ACHN (cell line): ENCODE data around the gene CPA2.
"Not testable (repeated sequence)": the region's sequence is repeated elsewhere in the genome, so short reads cannot be mapped to it uniquely, and the experiment has no call there.

Experiments used
- DNase-seq: peaks from one replicate; pipeline ENCODE4 v3.0.0-alpha.2; 2015
- in situ Hi-C: cut with HindIII; loops from 2 replicates; pipeline ENCODE4 v1.10.0; 2017; ENCODE audit warnings: low sequenced_read_pairs, low pct_ligation_motif_present, low pct_unique_long_range_greater_than_20kb

The CPA2 gene

DNA sequence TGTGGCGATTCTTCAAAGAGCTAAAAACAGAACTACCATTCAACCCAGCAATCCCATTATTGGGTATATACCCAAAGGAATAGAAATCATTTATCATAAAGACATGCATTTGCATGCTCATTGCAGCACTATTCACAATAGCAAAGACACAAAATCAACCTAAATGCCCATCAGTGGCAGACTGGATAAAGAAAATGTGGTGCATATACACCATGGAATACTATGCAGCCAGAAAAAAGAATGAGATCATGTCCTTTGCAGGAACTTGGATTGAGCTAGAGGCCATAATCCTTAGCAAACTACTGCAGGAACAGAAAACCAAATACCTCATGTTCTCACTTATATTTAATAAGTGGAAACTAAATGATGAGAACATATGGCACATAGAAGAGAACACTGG is 20.2 kb upstream of the CPA2 start:
- DNase-seq, in situ Hi-C loops: not testable (repeated sequence)

DNA sequence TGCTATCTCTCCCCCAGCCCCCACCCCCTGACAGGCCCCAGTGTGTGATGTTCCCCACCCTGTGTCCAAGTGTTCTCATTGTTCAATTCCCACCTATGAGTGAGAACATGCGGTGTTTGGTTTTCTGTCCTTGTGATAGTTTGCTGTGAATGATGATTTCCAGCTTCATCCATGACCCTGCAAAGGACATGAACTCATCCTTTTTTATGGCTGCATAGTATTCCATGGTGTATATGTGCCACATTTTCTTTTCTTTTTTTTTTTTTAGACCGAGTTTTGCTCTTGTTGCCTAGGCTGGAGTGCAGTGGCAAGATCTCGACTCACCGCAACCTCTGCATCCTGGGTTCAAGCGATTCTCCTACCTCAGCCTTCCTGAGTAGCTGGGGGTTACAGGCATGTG is 17.8 kb upstream of the CPA2 start:
- in situ Hi-C loops, DNase-seq: not testable (repeated sequence)

DNA sequence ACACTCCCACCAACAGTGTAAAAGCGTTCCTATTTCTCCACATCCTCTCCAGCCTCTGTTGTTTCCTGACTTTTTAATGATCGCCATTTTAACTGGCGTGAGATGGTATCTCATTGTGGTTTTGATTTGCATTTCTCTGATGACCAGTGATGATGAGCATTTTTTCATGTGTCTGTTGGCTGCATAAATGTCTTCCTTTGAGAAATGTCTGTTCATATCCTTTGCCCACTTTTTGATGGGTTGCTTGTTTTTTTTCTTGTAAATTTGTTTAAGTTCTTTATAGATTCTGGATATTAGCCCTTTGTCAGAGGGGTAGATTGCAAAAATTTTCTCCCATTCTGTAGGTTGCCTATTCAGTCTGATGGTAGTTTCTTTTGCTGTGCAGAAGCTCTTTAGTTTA is 17.0 kb upstream of the CPA2 start:
- in situ Hi-C loops, DNase-seq: not testable (repeated sequence)

DNA sequence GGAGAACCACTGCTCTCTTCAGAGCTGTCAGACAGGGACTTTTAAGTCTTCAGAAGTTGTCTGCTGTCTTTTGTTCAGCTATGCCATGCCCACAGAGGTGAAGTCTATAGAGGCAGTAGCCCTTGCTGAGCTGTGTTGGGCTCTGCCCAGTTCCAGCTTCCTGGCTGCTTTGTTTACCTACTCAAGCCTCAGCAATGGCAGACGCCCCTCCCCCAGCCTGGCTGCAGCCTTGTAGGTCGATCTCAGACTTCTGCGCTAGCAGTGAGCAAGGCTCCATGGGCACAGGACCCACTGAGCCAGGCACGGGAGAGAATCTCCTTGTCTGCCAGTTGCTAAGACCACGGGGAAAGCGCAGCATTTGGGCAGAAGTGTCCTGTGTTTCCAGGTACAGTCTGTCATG is 12.1 kb upstream of the CPA2 start:
- in situ Hi-C loops = no loop called here

DNA sequence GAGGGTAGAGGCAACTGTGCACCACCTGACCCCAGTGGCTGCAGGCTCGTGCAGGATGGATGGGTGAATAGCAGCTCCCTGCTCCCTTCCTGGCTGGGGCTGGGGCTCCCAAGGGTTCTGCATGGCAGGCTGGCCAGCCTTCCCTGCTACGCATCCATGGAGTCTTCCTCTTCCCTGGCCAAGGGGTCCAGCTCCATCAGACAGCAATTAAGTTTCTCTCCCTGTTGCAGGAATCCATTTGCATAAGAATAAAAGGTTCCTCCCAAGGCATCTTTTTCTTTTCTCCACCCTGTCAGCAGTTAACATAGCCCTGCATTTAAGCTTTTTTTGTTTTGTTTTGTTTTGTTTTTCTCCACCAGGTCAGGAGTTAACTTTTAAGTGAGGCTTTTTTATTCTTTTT is 10.0 kb upstream of the CPA2 start:
- in situ Hi-C loops = no loop called here
- no peak for DNase-seq

More for the DNA sequence above, 12.1 kb upstream of the CPA2 start:
- DNase-seq = no peak

DNA sequence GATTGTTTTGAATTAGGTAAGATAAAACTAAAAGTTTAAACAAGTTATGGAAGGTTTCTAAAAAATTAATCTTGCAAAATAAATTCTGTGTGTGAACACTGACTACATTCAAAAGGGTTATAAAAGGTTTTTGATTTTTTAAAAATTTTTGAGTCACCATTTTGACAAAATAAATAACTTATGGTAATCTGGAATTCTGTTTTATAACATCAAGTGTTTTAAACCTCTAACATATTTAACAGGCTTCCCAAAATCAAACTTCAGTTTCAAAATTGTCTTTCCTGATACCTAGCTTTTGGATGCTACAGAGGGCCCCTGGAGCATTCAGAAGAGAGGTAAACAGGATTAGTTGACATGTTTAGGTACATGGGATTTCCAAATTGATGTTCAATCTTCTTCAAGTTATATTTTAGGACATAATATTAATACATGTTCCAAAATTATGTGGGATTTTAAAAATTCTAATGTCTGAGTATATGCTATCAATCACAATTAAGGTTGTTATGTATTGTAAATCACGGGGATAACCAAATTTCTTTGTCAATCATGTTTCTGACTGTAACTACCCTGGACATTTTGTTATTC is 8.1 kb upstream of the CPA2 start:
- in situ Hi-C loops = no loop called here
- DNase-seq = no peak

DNA sequence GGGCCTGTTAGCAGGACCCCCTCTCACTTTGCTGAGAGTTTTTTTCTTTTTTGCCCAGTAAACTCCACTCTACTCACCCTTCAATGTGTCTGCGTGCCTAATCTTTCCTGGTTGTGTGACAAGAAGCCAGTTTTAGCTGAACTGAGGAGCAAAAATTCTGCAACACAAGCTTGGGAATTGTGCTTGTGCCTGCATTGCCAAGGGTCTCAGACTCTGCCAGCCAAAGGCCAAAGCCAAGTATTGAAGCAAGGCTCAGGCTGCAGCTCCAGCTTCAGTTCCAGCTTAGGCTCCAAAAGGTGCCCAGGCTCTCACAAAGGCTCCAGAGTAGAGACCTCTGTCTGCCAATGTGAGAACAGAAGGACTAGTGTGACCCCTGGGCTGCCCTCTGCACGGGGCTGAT is 4.2 kb upstream of the CPA2 start:
- DNase-seq = no peak
- in situ Hi-C loops = no loop called here

DNA sequence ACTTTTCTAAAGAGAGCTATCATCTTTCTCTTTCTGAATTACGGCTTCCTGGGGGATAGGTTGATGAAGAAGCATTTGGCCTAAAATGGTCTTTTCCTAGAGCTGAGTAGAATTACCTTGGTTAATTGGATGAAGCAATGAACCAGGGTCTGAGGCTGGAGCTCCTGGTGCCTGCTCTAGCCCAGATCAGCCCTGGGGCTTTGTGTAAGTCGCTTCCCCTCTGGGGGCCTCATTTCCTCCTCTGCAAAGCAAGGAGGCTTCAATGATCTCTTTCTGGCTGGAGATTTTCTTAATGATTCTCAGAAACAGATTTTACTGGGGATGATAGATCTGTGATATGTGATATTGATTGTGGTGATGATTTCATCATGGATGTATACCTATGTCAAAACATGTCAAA is 3.5 kb upstream of the CPA2 start:
- in situ Hi-C loops = no loop called here
- no peak for DNase-seq

DNA sequence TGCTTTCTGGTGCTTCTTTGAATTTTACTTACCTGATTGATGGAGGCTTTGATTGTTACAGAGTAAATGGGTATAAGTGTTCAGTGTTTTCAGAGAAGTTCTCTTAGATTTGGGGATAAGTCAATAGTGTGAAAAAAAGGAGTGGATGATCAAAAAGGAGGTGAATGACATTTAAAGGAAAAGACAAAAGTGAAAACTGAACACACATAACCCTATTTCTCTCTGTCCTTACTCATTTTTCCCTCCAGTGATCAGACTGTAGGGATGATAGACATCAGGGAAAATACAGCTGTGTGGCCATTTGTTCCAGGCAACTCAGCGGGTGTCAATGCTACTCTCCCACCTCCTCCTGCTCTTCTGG is 278 bp downstream of the CPA2 start:
- in situ Hi-C loops = no loop called here
- DNase-seq = no peak

DNA sequence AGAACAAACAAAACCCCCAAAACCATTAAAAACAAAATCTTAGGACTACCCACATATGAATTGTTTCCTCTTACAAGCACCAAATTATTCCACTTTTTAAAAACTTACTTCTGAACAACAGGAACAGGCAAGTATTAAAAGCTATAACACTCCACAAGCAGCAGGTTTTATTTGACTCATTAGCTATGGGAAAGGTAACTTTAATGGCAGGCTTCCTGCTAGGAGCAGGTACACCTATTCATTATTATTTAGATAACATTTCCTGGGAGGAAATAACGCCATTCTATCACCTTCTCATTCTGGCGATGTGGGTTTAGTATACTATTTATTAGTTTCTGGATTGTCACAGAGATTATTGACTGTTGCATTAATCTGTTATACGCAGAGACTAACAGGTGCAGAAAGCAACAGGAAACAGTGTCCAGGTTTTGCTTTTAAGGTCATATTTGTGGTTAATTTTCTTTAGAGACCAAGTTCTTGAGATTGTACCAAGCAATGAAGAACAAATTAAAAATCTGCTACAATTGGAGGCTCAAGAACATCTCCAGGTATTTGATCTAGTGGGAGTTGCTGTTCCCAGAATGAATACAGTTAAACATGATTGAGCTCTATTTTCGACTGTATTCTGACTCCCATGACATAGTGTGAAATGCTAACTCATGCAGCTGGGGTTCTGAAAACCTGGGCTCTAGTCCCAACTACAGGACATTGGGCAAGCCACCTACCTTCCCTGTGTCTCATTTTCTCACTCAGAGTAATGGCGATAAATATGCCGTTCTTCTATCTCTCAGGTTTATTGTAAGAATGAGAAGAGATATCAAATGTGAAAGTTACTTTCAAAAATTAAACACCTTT is 2.0 kb downstream of the CPA2 start:
- DNase-seq = no peak
- in situ Hi-C loops = no loop called here

DNA sequence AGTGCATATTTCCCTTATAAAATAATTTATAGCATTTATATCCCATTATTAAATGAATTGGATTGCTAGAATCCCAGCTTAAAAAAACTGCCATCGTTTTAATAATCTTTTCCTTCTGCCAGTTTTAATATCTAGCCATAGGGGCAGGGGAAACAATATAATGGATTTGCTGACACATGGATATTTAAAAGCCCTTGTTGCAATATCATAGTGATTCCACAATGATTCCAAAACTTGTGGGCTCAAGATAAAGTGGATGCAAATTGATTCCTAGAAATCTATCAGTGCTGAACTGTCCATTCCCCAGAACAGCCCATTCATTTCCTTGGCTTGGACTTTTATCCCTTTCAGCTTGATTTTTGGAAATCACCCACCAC is 2.6 kb downstream of the CPA2 start:
- in situ Hi-C loops = no loop called here

DNA sequence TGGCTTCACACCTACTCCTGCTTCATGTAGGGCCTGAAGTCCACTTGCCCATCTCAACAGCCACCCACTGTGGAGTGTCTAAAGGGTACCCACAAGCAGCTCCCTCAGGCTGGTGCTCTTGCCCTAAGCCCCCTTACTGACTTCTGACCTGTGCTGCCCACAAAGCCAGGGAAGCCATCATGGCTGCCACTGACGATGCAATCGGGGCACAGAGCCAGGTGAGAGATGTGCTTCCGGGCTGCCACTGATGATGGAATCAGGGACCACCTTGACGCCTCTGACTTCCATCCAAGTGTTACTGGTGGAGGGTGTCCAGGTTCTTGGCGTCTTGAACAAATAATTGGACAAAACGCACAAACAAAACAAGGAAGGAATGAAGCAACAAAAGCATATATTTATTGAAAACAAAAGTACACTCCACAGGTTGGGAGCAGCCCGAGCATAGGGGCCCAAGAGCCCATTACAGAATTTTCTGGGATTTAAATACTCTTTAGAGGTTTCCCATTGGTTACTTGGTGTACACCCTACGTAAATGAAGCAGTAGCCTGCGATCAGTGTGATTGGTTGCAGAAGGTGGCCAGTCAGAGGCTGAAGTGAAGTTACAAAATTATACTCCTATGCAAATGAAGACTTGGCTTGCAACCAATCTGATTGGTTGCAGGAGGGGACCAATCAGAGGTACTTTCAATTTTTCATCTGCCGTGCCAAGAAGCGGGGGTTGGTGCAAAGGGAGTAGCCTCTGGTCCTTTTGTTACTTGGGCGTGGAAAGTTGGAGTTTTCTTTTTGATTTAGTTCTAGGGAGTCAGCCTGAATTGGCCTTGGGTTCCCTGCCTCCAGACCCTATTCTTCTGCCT is 4.5 kb downstream of the CPA2 start:
- DNase-seq = no peak
- in situ Hi-C loops = no loop called here

More for the DNA sequence above, 2.6 kb downstream of the CPA2 start:
- no peak for DNase-seq

DNA sequence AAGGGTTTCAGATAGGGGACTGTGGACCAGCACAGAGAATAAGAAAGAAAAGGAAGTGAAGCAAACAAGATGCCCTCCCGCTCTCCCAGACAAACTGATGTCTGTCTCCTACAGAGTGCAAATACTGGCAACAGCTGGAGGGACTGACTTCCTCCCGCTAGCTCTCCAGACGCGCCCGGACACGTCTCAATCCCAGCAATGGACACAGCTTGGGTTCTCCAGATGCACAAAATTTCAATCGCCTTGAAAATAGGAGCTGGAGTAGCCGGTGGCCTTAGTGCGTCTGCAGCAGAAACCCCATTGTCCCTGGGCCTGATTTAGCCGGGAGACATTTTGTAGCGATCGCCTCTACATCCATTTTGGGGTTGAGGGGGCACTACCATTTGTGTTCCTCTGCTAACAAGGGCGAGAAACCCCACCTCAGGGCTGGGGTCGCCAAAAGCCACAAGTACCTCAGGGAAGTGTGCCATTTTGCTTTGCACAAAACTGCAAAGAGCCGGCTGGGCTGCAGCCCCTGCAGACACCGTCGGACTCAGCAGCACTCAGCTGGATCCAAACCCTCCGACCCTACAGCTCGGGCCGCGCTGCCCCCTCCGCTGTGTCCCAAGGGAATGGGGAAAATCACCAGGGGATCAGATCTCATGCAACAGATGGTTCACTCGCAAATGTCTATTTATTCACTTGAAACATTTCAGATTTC is 5.9 kb downstream of the CPA2 start:
- no peak for DNase-seq

DNA sequence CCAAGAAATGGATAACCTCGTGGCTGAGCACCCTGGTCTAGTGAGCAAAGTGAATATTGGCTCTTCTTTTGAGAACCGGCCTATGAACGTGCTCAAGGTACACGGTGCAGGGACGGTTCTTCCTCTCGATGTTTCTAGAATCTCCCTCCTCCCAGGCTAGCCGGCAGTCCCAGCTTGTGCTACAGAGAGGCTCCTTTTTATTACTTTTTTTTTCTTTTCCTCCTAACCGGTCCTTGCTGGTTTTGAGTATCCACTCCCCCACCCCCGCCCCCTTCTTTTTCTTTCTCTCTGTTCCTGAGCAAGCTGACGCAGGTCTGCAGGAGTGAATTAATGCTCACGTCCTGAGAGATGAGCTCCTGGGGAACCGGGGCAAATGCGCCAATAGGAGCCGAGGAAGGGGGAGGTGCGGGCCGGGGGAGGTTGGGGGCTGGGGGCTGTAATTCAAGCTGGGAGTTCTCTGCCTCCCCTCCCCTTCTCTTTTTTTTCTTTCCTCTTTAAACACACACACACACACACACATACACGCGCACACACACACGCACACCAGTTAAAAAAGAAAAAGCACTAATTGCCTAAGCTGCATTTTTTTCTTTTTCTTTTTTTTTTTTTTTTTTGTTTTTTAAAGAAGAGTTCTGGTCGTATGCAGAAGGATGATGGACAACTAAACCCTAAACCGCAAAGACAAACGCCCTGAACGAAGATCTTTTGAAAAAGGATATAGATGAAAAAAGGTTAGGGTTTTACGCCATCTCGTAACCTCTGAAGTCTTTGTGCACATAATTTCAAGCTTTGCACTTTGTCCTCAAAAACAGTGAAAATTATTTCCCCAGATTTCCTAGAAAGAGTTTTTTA is 6.6 kb downstream of the CPA2 start:
- DNase-seq = no peak
- in situ Hi-C loops = no loop called here

More for the DNA sequence above, 5.9 kb downstream of the CPA2 start:
- in situ Hi-C loops = no loop called here

DNA sequence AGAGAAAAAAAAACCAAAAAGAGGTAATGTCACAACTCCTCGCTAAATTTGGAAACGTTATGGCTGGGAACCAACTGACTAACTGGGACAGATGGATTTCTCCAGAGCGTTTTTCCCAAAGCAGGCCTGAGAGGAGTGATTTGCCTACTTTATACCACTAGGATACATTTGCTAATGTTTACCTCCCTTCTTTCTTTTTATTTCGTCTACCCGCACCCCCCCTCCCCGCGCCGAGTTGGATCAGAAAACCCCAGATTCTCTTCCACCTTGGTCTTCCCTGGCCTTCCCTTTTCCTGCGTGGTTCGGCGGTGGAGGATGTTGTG is 7.2 kb downstream of the CPA2 start:
- in situ Hi-C loops = no loop called here
- no peak for DNase-seq

DNA sequence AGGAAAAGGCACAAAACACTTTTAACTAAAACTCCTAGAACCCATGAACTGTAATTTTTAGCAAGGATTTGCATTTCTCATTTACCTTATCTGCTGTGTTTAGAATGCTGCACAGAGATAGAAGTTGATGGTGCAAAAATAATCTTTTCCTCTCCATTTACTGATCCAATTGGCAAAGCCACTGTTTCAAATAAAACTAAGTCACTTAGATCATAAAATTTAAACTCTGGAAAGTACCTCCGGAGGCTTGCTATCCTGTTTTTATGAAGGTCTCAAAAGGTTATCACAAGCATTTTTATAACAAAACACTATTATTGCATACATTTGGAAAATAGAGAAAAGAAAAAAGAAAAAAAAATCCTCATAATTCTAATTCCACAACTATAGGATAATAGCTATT is 7.6 kb downstream of the CPA2 start:
- in situ Hi-C loops = no loop called here
- DNase-seq = no peak

DNA sequence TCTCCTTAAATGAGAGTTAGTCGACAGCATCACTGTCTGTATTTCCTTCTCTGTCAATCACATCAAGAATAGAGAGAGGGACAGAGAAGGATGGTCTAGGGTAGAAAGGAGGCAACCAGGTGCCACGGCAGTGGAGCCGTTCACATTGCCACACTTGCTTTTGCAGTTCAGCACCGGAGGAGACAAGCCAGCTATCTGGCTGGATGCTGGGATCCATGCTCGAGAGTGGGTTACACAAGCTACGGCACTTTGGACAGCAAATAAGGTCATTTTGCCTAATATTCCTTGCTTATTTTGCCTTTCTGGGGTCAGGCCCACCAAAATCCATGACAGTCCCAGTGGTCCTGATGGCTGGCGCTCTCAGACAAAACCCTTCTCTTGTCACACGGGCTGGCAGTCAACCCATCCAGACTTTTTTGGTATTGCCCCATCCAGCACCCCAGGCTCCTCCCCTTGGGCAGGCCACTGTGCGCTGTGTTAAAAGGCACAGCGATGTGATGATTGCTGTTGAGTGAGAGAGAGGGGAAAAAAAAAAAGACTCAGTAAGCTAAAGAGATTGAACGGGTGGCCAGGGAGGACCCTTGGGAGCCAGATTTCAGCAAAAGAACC is 8.4 kb downstream of the CPA2 start:
- no peak for DNase-seq
- in situ Hi-C loops = no loop called here

DNA sequence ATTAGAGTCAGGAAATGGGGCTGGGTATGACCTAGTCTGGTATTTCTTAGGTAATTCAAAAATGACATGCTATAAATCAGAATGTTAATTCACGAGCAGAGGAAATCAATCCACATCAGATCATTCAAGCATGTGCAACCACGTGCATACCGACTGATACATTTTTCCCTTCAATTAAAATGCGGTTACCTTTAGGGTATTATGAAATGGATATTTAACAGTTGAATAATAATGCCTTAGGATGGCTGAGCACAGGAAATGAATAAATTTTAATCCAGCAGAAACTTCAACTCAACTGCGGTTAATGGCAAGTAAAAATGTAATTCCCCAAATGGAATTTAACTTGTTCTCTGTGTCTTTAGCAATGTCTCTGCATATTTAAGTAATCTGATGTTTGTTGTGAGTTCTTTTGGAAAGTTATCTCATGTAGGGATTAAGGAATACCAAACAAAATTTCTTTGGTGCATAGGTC is 9.2 kb downstream of the CPA2 start:
- DNase-seq = no peak
- in situ Hi-C loops = no loop called here
